CD4-positive, alpha-beta T cell (primary cell): ENCODE measurements around the gene KRT14. TPM values are rescaled to one million over a fixed set of nuclear protein-coding genes. Genes with fewer than 3 reads are reported as not detected.
"Not testable (repeated sequence)": the region's sequence is repeated elsewhere in the genome, so short reads cannot be mapped to it uniquely, and the experiment has no call there.

Experiments
- ATAC-seq: fragments of 200-7000 bp; cut with Tn5 transposase; one replicate; pipeline ENCODE4 v1.10.0; 2022; ENCODE audit warnings: mild to moderate bottlenecking; ENCODE audit not compliant: poor library complexity
- CTCF ChIA-PET: fragments of 350-600 bp; sonication (Branson Sonifier 250); formaldehyde crosslinking; loops from one replicate; lab custom pipeline; 2021; ENCODE audit warnings: antibody characterized with exemption, inconsistent platforms; lab: Charles Lee
- POLR2A ChIA-PET: fragments of 350-600 bp; sonication (Branson Sonifier 250); formaldehyde crosslinking; loops from one replicate; lab custom pipeline; 2021; ENCODE audit warnings: antibody characterized with exemption, inconsistent platforms; lab: Charles Lee
- DNase-seq, 14 experiments: peaks; one replicate each; pipeline ENCODE4 v3.0.0-alpha.2; 2013 to 2020; ENCODE audit warnings: mixed read lengths in 2 of 14
- H3K27ac ChIP-seq, 2 donors: one replicate each; pipeline versions ENCODE4 v1.5.1 to v1.7.0; 2013; ENCODE audit warnings: low read length in 2 of 2, low read depth in 1 of 2, mild to moderate bottlenecking in 1 of 2
- H3K27me3 ChIP-seq, 2 experiments: 1 replicate in 1 of 2; 2 replicates in 1 of 2; pipeline versions ENCODE4 v1.6.1 to v1.7.0; 2013; ENCODE audit warnings: low read length in 2 of 2, control low read depth in 1 of 2, mild to moderate bottlenecking in 1 of 2, moderate library complexity in 1 of 2; ENCODE audit not compliant: insufficient read depth in 2 of 2, control insufficient read depth in 1 of 2
- H3K36me3 ChIP-seq: one replicate; pipeline ENCODE4 v1.6.1; 2013; ENCODE audit warnings: low read length, control low read depth; ENCODE audit not compliant: insufficient read depth
- H3K4me1 ChIP-seq: one replicate; pipeline ENCODE4 v1.6.1; 2013; ENCODE audit warnings: low read length, control low read depth; ENCODE audit not compliant: insufficient read depth
- H3K4me3 ChIP-seq: one replicate; pipeline ENCODE4 v1.5.1; 2013; ENCODE audit warnings: mild to moderate bottlenecking, low read length, moderate library complexity
- H3K9me3 ChIP-seq, 2 experiments: 1 replicate in 1 of 2; 2 replicates in 1 of 2; pipeline versions ENCODE4 v1.6.1 to v1.7.0; 2013; ENCODE audit warnings: low read length in 2 of 2, mild to moderate bottlenecking in 2 of 2, control low read depth in 1 of 2, moderate library complexity in 1 of 2; ENCODE audit not compliant: control insufficient read depth in 1 of 2, insufficient read depth in 1 of 2
- H3K27ac Mint-ChIP-seq: one replicate; pipeline ENCODE4 v1.8.0; 2020; ENCODE audit warnings: mixed read lengths
- H3K27me3 Mint-ChIP-seq: one replicate; pipeline ENCODE4 v1.8.0; 2021; ENCODE audit warnings: mixed read lengths
- H3K36me3 Mint-ChIP-seq: one replicate; pipeline ENCODE4 v1.8.0; 2021; ENCODE audit warnings: low read depth, mixed read lengths
- H3K4me1 Mint-ChIP-seq: one replicate; pipeline ENCODE4 v1.8.0; 2021; ENCODE audit warnings: low read depth, mixed read lengths
- H3K4me3 Mint-ChIP-seq: one replicate; pipeline ENCODE4 v1.8.0; 2020; ENCODE audit warnings: mild to moderate bottlenecking, mixed read lengths
- H3K9me3 Mint-ChIP-seq: one replicate; pipeline ENCODE4 v1.8.0; 2020; ENCODE audit warnings: mixed read lengths
- CTCF ChIP-seq: fragments of 200-600 bp; IDR thresholded peaks from one replicate; pipeline ENCODE4 v1.8.0; 2022; ENCODE audit warnings: antibody characterized with exemption, mild to moderate bottlenecking
- intact Hi-C, 2 experiments: fragments of 100-400 bp; cut with DNase I in 1 of 2; cut with micrococcal nuclease in 1 of 2; formaldehyde crosslinking; loops; one replicate each; pipeline versions ENCODE4 v1.15.1 to v1.9.0; 2023 to 2025; cut with DNase I, micrococcal nuclease
- total RNA-seq, 174 experiments: library from RNA in 2 of 174; stranded (reverse) in 2 of 174; gene quantifications; one replicate each; pipeline ENCODE4 v1.2.3 and lab custom pipeline; 2021 to 2026

Gene KRT14
- total RNA-seq, 2 experiments from 2014 or later, result not detected

GRCh38 chr17:41610965-41611640 lies 24.4 kb upstream of the KRT14 start:
- peaks cover 26% of the 10 kb centered on the region for H3K27me3 Mint-ChIP-seq
- Histone ChIP-seq H3K36me3 (no peaks in the 10 kb centered on the region), H3K4me3 (no peak overlapping the region), H3K27me3 (peaks cover 0 to 2% of the 10 kb centered on the region in 2 experiments), H3K9me3 (peaks cover 4 to 8% of the 10 kb centered on the region in 2 experiments), H3K4me1 (no peaks in the 10 kb centered on the region), H3K27ac (no peak overlapping the region)
- POLR2A ChIA-PET, result no interaction called here
- CTCF ChIA-PET, result no interaction called here
- DNase-seq (no peak), ATAC-seq (no peak)
- no peak overlapping the region for H3K27ac Mint-ChIP-seq
- TF ChIP-seq CTCF, result no peak
- no peaks in the 10 kb centered on the region for H3K4me1 Mint-ChIP-seq
- no peak overlapping the region for H3K4me3 Mint-ChIP-seq
- H3K36me3 Mint-ChIP-seq, result no peaks in the 10 kb centered on the region
- H3K9me3 Mint-ChIP-seq, result peaks cover 9% of the 10 kb centered on the region
- intact Hi-C loops, result no loop called here

- H3K4me3 Mint-ChIP-seq, H3K4me1 ChIP-seq, H3K27me3 ChIP-seq, H3K4me3 ChIP-seq, CTCF ChIA-PET, POLR2A ChIA-PET, H3K27ac ChIP-seq, DNase-seq, ATAC-seq, H3K36me3 Mint-ChIP-seq, intact Hi-C loops, H3K36me3 ChIP-seq, H3K4me1 Mint-ChIP-seq, H3K27ac Mint-ChIP-seq, H3K9me3 Mint-ChIP-seq: not testable (repeated sequence)
- peaks cover 31% of the 10 kb centered on the region for H3K27me3 Mint-ChIP-seq
- H3K9me3 ChIP-seq, result peaks cover 8 to 10% of the 10 kb centered on the region in 2 experiments
Observed at GRCh38 chr17:41610061-41610517, 23.4 kb upstream of the KRT14 start.

GRCh38 chr17:41606930-41607329 lies 20.2 kb upstream of the KRT14 start:
- intact Hi-C loops, H3K4me1 Mint-ChIP-seq, H3K27me3 ChIP-seq, DNase-seq, H3K9me3 Mint-ChIP-seq, CTCF ChIA-PET, H3K36me3 ChIP-seq, H3K4me3 Mint-ChIP-seq, H3K4me1 ChIP-seq, POLR2A ChIA-PET, H3K36me3 Mint-ChIP-seq, ATAC-seq, H3K4me3 ChIP-seq, H3K27ac Mint-ChIP-seq, H3K27ac ChIP-seq: not testable (repeated sequence)
- peaks cover 8 to 10% of the 10 kb centered on the region in 2 experiments for H3K9me3 ChIP-seq
- H3K27me3 Mint-ChIP-seq, result peaks cover 53% of the 10 kb centered on the region

GRCh38 chr17:41602524-41602923 lies 15.8 kb upstream of the KRT14 start:
- H3K36me3 Mint-ChIP-seq, result no peaks in the 10 kb centered on the region
- H3K4me3 Mint-ChIP-seq, result no peak overlapping the region
- Histone ChIP-seq H3K9me3 (peaks cover 8 to 10% of the 10 kb centered on the region in 2 experiments), H3K36me3 (no peaks in the 10 kb centered on the region), H3K4me1 (no peaks in the 10 kb centered on the region), H3K27ac (no peak overlapping the region), H3K27me3 (peaks cover 4% of the 10 kb centered on the region in 2 experiments), H3K4me3 (no peak overlapping the region)
- H3K27me3 Mint-ChIP-seq, result peaks cover 37% of the 10 kb centered on the region
- no peak overlapping the region for H3K27ac Mint-ChIP-seq
- ATAC-seq, result no peak
- intact Hi-C loops, result no loop called here
- CTCF ChIA-PET, result no interaction called here
- peaks cover 9% of the 10 kb centered on the region for H3K9me3 Mint-ChIP-seq
- no peak for DNase-seq
- TF ChIP-seq CTCF, result no peak
- H3K4me1 Mint-ChIP-seq, result no peaks in the 10 kb centered on the region
- POLR2A ChIA-PET, result interaction anchor here (0.6 kb wide), 1 partner anchor 477 kb away, joined by 3 read pairs; no protein-coding TSS in a partner anchor
